ENCODE measurements around the gene OBSCN. TPM values are rescaled to one million over a fixed set of nuclear protein-coding genes. Genes with fewer than 3 reads are reported as not detected.

Gene OBSCN
- total RNA-seq, 2 experiments from 2014 or later = 29.5 to 45.2 TPM

- H3K36me3 ChIP-seq (ENCODE audit: insufficient read depth, low read length) = no peaks in the 10 kb centered on the region
- POLR2A ChIA-PET = no interaction called here
- intact Hi-C loops (cut with micrococcal nuclease; ENCODE audit: unreplicated experiment) = no loop called here
Observed at GRCh38 chr1:228336308-228337030, 128.6 kb downstream of the OBSCN start.

GRCh38 chr1:228337031-228337564 is 129.3 kb downstream of the OBSCN start:
- Histone ChIP-seq H3K4me2 (ENCODE audit: low read length) (no peak overlapping the region), H3K9me2 (ENCODE audit: insufficient read depth, low read length) (no peaks in the 10 kb centered on the region), H3K79me2 (ENCODE audit: insufficient read depth, low read depth, low read length) (no peaks in the 10 kb centered on the region), H4K20me1 (ENCODE audit: insufficient read depth, low read length) (no peaks in the 10 kb centered on the region), H3K36me3 (ENCODE audit: insufficient read depth, low read length) (no peaks in the 10 kb centered on the region), H3K9me3 (ENCODE audit: low read length) (no peaks in the 10 kb centered on the region), H3K4me3 (ENCODE audit: low read depth, low read length, poor library complexity, severe bottlenecking) (no peak overlapping the region), H2AFZ (ENCODE audit: low read length) (no peak overlapping the region), H3K27ac (ENCODE audit: low read depth, low read length, poor library complexity, severe bottlenecking) (no peak overlapping the region), H3K4me1 (ENCODE audit: insufficient read depth, low read length, poor library complexity, severe bottlenecking) (no peaks in the 10 kb centered on the region)
- intact Hi-C loops (cut with micrococcal nuclease; ENCODE audit: unreplicated experiment) = no loop called here
- ChIA-PET POLR2A (no interaction called here), CTCF (ENCODE audit: unreplicated experiment) (no interaction called here)
- no peak for DNase-seq (ENCODE audit: low spot score)
- no peak for TF ChIP-seq CTCF (conservative IDR thresholded peaks at IDR 0.05; ENCODE audit: low read length)
- TF ChIP-seq EZH2phosphoT487 (IDR thresholded peaks at IDR 0.05; ENCODE audit: borderline replicate concordance, low read depth, low read length) = no peak
- BruUV-seq (replicated peaks) = no TSS peak

More at GRCh38 chr1:228336308-228337030, 128.6 kb downstream of the OBSCN start:
- CTCF ChIA-PET (ENCODE audit: unreplicated experiment) = no interaction called here
- H2AFZ ChIP-seq (ENCODE audit: low read length) = no peak overlapping the region
- no peak overlapping the region for H3K4me3 ChIP-seq (ENCODE audit: low read depth, low read length, poor library complexity, severe bottlenecking)
- no peaks in the 10 kb centered on the region for H3K9me2 ChIP-seq (ENCODE audit: insufficient read depth, low read length)
- no peaks in the 10 kb centered on the region for H3K4me1 ChIP-seq (ENCODE audit: insufficient read depth, low read length, poor library complexity, severe bottlenecking)
- TF ChIP-seq EZH2phosphoT487 (IDR thresholded peaks at IDR 0.05; ENCODE audit: borderline replicate concordance, low read depth, low read length) (no peak), CTCF (conservative IDR thresholded peaks at IDR 0.05; ENCODE audit: low read length) (no peak)
- H3K27ac ChIP-seq (ENCODE audit: low read depth, low read length, poor library complexity, severe bottlenecking) = no peak overlapping the region
- no peak for DNase-seq (ENCODE audit: low spot score)
- BruUV-seq (replicated peaks) = no TSS peak
- H3K9me3 ChIP-seq (ENCODE audit: low read length) = no peaks in the 10 kb centered on the region
- no peak overlapping the region for H3K4me2 ChIP-seq (ENCODE audit: low read length)
- H4K20me1 ChIP-seq (ENCODE audit: insufficient read depth, low read length) = no peaks in the 10 kb centered on the region
- no peaks in the 10 kb centered on the region for H3K79me2 ChIP-seq (ENCODE audit: insufficient read depth, low read depth, low read length)

Measured in OCI-LY7 (cell line).